Right ventricle myocardium superior (tissue), 1 donor: ENCODE results near the gene LEF1. TPM values are rescaled to one million over a fixed set of nuclear protein-coding genes. Genes with fewer than 3 reads are reported as not detected.

Experiments used
- ATAC-seq: fragments of 200-7000 bp; cut with Tn5 transposase; one replicate; pipeline ENCODE4 v1.9.1; 2020; ENCODE audit warnings: mild to moderate bottlenecking; ENCODE audit not compliant: poor library complexity
- DNase-seq: peaks from one replicate; pipeline ENCODE4 v3.0.0-alpha.2; 2020
- intact Hi-C: fragments of 100-400 bp; cut with DNase I; formaldehyde crosslinking; loops from one replicate; pipeline ENCODE4 v1.11.2; 2022
- total RNA-seq: library from RNA; stranded (reverse); fragmentation: NEBNext Ultra II Directional; extraction: Animal tissue kit (Norgen Biotek cat#: 25700); gene quantifications from one replicate; pipeline ENCODE4 v1.2.1, GENCODE V29; 2021
- donor health status: DM: no; HTN: yes; CAD: no; lungs with severe emphysema.

The LEF1 gene
- total RNA-seq, 1 donor from 2014 or later = 0.51 TPM

GRCh38 chr4:108094923-108095482 is 73.7 kb downstream of the LEF1 start:
- intact Hi-C loops = no loop called here
- no peak for DNase-seq
- no peak for ATAC-seq

GRCh38 chr4:108094131-108094530 is 74.6 kb downstream of the LEF1 start:
- ATAC-seq (no peak), DNase-seq (no peak)
- intact Hi-C loops = no loop called here

- intact Hi-C loops = no loop called here
- ATAC-seq (no peak), DNase-seq (no peak)
Observed at GRCh38 chr4:108092288-108092687, 76.4 kb downstream of the LEF1 start.

- ATAC-seq (no peak), DNase-seq (no peak)
- intact Hi-C loops = no loop called here
Observed at GRCh38 chr4:108087293-108087967, 81.3 kb downstream of the LEF1 start.

GRCh38 chr4:108081256-108081655 is 87.5 kb downstream of the LEF1 start:
- DNase-seq (no peak), ATAC-seq (no peak)
- intact Hi-C loops = no loop called here

GRCh38 chr4:108080747-108081146 is 88.0 kb downstream of the LEF1 start:
- intact Hi-C loops = no loop called here
- no peak for DNase-seq
- no peak for ATAC-seq

GRCh38 chr4:108078024-108078733 is 90.6 kb downstream of the LEF1 start:
- intact Hi-C loops = no loop called here
- DNase-seq (no peak), ATAC-seq (no peak)

- intact Hi-C loops = no loop called here
- DNase-seq = no peak
- ATAC-seq = no peak
Observed at GRCh38 chr4:108072300-108072699, 96.4 kb downstream of the LEF1 start.

GRCh38 chr4:108070775-108071174 is 98.0 kb downstream of the LEF1 start:
- ATAC-seq = no peak
- intact Hi-C loops = no loop called here
- DNase-seq = no peak

GRCh38 chr4:108068442-108068841 is 100.3 kb downstream of the LEF1 start:
- no peak for DNase-seq
- ATAC-seq = no peak
- intact Hi-C loops = no loop called here

- DNase-seq = no peak
- intact Hi-C loops = no loop called here
- no peak for ATAC-seq
Observed at GRCh38 chr4:108060686-108061321, 107.9 kb downstream of the LEF1 start.

- ATAC-seq (no peak), DNase-seq (no peak)
- intact Hi-C loops = no loop called here
Observed at GRCh38 chr4:108060164-108060563, 108.6 kb downstream of the LEF1 start.

GRCh38 chr4:108058685-108059440 is 109.9 kb downstream of the LEF1 start:
- no peak for DNase-seq
- no peak for ATAC-seq
- intact Hi-C loops = loop anchor here (10.0 kb wide), 1 partner anchor 516 kb away; no protein-coding TSS in a partner anchor

GRCh38 chr4:108056418-108056817 is 112.3 kb downstream of the LEF1 start:
- no peak for ATAC-seq
- no peak for DNase-seq
- intact Hi-C loops = loop anchor here (10.0 kb wide), 1 partner anchor 518 kb away; no protein-coding TSS in a partner anchor

- no peak for ATAC-seq
- intact Hi-C loops = loop anchor here (10.0 kb wide), 1 partner anchor 519 kb away; no protein-coding TSS in a partner anchor
- DNase-seq = no peak
Observed at GRCh38 chr4:108055787-108056186, 112.9 kb downstream of the LEF1 start.

- no peak for DNase-seq
- intact Hi-C loops = loop anchor here (10.0 kb wide), 1 partner anchor 521 kb away; no protein-coding TSS in a partner anchor
- no peak for ATAC-seq
Observed at GRCh38 chr4:108054025-108054638, 114.6 kb downstream of the LEF1 start.

- intact Hi-C loops = loop anchor here (10.0 kb wide), 1 partner anchor 522 kb away; no protein-coding TSS in a partner anchor
- DNase-seq = no peak
- no peak for ATAC-seq
Observed at GRCh38 chr4:108053251-108053711, 115.5 kb downstream of the LEF1 start.

- intact Hi-C loops = loop anchor here (10.0 kb wide), 1 partner anchor 522 kb away; no protein-coding TSS in a partner anchor
- DNase-seq = no peak
- ATAC-seq = no peak
Observed at GRCh38 chr4:108052558-108053120, 116.1 kb downstream of the LEF1 start.
